ENCODE measurements around the gene UBE2D1.

Gene UBE2D1

DNA sequence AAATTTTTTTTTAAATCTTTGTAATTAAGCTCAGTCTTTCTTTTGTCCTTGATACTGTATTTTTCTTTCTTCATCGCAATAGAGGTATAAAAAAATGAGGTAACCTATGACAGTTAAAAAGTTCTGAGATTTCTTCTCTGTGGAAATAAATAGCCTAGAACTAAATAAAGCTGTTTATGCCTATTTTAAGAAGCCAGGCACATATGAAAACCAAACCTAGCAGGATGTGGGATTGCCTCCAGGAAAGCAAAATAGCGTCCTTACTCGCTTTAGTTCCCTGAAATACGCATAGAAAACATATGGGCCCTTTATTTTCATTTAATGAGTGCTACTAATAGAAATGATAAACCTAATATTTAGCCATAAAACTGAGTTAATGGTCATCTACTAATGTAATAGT lies 6.6 kb downstream of the UBE2D1 start:
- no peak for DNase-seq (ENCODE audit: low spot score)

DNA sequence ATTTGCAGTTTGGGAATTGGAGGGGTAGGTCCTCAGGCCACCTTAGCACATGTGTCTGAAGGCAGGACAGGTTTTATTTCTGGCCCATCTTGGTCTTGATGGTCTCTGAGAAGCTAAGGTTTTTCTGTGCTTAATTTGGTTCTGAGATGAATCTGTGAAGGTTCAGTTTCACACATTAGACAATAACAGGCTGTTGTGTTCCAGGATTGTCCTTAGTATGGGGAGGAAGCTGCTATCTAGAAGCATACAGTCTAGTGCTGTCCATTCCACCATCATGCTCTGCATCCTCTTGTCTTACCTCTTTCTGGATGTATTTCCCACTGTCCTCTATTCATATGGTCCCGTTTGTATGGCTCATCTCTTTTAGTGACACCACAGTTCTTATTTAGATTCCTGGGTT lies 7.1 kb downstream of the UBE2D1 start:
- no peak for DNase-seq (ENCODE audit: low spot score)

DNA sequence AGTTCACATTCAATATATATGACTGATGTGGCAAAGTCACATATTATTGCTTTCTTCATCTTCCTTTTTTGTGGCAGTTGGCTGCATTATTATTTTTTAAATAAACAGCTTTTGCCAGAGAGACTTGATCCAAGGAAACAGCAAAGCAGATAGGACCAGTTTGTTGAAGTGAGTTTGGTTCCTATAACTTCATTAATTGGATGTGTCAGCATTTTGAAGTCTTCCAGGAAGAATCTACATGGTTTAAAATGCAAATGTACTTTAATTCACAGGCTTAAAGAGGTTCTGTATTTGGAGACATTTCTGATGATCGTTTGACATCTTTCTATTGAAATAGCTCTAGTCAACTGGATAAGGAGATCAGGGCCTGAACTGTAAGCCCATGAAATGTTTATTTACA lies 13.2 kb downstream of the UBE2D1 start:
- DNase-seq (ENCODE audit: low spot score), result no peak

DNA sequence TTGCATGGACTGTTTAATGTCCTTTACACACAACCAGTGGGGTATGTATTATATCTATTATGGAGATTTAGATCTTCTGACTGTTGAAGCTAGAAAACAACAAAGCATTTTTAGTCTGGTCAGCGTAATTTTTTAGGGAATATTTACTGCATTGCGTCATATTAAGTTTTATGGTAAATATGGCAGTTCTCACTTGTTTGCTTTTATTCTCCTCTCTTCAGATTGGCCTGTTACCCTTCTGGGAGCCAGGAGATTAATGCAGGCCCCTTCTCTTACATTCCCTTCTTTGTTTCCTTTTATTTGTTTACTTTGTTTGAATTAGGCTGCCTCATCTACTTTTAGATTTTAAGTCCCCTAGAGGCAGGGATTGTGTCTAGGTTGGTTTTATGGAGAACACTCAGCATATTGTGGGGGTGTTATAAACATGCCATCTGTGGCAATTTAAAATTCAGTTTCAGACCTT lies 13.8 kb downstream of the UBE2D1 start:
- no peak for DNase-seq (ENCODE audit: low spot score)

DNA sequence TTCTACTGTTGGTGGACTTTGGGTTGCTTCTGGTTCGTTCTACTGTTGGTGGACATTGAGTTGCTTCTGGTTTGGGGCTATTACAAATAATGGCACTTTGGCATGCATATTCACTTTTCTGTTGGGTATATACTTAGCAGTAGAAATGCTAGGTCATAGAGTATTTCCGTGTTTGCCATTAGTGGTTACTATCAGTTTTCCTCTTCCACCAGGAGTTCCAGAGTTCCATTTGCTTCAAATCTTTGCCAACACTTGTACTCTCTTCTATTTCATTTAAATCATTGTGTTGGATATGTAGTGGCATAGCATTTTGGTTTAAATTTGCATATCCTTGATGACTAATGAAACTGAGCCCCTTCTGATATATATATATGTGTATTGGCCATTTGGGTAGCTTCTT lies 15.2 kb downstream of the UBE2D1 start:
- no peak for DNase-seq (ENCODE audit: low spot score)

DNA sequence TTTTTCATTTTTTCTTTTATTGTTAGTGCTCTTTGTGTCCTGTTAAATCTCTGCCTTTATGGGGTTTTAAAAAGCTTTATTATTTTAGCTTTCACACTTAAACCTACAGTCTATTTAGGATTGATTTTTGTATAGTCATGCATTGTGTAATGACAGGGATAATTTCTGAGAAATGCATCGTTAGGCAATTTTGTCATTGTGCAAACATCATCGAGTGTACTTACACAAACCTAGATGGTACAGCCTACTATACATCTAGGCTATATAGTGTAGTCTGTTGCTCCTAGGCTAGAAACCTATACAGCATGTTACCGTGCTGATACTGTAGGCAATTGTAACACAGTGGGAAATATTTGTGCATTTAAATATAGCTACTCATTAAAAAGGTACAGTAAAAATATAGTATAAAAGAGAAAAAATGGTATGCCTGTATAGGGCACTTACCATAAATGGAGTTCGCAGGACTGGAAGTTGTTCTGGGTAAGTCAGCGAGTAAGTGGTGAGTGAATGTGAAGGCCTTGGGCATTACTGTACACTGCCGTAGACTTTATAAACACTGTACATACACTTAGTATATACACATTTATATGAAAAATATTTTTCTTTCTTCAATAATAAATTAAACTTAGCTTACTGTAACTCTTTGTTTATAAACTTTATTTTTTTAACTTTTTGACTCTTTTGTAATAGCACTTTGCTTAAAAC lies 16.0 kb downstream of the UBE2D1 start:
- no peak for DNase-seq (ENCODE audit: low spot score)

DNA sequence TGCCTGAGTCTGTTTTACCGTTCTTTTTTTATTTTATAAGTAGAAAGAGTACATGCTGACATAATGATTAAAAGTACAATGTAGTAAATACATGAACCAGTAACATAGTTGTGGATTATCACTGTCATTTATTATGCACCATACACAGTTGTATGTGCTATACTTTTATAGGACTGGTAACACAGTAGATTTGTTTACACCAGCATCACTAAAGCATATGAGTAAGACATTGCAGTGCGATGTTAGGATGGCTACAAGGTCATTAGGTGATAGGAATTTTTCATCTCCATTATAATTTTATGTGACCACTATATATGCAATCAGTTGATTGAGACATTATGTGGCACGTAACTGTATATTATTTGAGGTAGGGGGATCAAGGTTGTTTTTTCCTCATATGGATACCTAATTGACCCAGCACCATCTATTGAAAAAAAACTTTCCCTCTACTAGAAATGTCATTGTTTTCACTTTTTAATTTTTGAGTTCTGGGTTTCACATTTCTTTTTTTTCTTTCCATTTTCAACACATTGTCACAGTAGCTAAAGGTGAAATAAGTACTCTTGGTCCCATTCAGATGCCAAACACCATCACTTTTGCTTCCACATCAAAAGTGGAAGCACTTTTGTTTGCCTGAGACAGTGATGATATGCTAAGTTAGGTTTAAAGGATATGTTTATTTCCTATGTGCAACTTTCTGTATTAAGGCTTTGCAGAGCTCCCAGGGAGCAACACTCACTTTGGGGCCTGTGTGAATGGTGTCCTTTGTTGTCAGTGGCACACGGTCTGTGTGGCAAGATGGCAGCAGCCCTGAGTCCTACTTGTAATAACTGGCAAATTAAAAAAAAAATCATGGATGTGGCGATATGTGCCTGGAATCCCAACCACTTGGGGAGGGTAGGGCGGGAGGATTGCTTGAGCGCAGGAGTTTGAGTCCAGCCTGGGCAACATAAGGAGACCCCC lies 17.1 kb downstream of the UBE2D1 start:
- no peak for DNase-seq (ENCODE audit: low spot score)

DNA sequence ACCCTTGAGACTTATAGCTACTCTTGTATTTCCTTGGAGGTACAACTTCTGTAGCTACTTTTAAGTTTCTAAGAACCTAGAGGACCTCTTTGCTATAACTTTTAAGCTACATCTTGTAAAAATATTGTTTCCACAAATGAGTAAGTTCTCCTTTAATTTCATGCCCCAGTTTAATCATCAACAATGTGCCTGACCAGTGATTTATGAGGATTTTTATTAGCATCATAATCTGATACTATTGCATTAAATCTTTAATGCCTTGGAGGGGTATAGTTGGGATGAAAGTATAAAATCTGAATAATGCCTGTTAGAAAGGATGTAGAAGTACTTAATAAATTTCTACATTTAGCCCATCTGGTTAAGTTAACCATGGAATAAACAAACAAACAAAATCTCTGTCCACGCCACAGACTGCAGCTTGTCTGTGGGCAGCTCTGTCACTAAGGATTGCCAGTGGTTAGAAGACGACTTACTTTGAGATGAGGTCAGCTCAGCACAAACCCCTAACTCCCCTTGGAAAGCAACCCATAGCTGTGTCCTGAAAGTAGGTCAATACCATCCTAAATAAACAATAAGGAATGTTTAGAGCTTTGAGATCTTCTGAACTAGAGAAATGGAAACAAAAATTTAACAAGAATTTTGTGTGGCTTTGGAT lies 18.3 kb downstream of the UBE2D1 start:
- no peak for DNase-seq (ENCODE audit: low spot score)

DNA sequence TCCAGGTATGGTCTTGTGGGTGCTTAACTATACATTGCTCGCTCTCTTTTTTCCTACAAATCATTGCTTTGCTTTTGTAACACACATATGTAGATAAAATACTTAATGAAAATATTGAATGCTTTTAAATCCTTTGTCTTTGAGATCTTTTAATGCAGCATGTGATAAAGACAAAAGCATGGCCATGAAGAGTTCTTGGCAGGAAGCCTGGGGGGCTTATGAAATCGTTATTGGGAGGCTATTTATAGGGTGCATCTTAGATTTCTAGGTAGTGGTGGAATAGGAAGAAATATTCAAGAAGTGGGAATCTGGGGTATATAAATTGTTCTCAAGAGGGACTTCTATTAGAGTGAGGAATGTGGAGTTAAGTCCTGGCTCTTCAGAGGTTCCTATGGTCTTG lies 21.9 kb downstream of the UBE2D1 start:
- DNase-seq (ENCODE audit: low spot score), result no peak

DNA sequence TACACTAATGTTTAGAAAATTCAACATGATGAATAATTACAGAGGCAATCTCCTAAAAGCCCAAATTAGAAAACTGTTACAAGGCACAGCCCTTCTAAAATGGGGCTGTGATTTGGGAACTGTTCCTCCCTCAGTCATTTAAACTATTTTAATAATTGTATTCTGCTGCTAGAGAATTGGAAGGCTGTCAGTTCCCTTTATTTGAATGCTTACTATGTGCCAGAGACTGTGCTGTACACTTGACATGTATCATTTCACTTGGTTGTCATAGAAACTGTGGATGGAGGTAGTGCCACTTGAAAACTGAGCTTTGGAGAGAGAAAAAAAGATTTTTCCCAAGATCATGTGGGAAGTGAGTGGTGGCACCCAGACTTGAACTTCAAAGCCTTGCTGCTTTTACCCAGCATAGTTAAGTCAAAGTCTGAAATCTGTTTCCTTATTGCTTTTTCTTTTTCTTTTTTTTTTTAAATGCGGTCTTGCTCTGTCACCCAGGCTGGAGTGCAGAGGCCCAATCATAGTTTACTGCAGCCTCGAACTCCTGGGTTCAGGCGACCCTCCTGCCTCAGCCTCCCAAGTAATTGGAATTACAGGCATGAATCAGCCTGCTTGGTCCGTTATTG lies 23.6 kb downstream of the UBE2D1 start:
- no peak for DNase-seq (ENCODE audit: low spot score)

DNA sequence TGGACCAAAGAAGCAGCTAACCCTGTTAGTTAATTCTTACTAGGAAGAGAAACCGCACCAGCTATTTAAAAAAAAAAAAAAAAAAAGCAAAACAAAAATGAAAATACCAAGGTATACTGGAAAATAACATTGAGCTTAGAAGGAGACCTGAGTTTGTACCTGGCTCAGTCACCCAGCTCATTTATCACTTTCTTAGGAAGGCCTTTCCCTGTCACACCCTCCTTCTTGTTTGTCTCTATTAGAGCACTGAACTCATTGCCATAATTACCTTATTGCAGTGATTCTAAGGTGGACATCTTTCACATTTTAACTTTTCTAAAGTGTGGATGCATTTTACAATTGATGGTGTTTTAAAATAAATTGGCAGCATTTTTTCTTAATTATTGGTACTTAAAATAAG lies 24.1 kb downstream of the UBE2D1 start:
- DNase-seq (ENCODE audit: low spot score), result no peak

DNA sequence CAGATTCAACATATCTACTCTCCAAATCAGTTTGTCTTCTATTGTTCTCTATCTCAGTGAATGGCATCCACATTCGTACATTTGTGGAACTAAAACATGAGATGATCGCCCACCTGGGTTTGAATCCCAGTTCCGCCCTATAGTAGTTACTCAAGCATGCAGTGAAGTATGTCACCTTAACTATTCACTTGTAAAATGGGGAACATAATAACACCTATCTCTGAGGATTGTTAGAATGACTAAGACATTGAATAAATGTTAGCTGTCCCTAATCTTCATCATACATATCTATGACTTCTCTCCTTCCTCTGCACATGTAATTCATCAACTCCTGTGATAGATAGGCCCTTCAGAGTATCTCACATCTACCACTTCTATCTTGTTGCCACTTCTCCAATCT lies 24.7 kb downstream of the UBE2D1 start:
- DNase-seq (ENCODE audit: low spot score), result no peak

DNA sequence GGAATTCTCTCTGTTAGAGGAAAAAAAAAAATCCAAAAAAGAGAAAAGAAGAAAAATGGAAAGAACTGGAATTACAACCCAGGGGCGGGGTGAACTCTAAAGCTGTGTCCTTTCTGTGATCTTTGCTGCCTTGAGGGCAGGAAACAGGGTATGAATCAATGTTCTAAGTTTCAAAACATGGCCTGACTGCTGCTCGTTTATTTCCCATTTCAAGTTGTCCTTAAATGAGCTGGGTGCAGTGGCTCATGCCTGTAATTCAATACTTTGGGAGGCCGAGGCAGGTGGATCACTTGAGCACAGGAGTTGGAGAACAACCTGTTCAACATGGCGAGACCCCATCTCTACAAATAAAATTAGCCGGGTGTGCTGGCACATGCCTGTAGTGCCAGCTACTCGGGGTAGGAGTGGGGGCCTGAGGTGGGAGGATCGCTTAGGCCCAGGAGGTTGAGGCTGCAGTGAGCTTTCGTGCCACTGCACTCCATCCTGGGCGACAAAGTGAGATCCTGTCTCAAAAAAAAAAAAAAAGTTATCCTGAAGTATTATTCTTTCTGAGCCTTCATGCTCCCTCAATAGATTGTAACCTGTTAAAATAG lies 25.7 kb downstream of the UBE2D1 start:
- no peak for DNase-seq (ENCODE audit: low spot score)

DNA sequence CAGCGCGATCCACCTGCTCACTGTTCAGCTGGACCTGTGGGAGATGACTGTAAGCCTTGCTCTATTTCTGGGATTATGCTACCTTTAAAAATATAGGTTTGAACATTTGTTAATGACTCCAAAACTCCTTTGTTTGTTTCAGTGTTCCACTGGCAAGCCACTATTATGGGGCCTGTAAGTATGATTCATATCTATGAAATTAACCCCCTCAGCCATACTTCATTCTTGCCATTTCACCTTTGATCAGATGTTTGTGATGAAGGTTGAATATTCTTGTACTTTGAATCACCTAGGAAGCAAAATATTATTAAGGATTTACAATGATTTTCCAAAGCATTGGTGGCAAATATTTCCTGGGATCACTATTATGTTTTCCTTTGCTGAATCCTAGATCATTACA lies 26.5 kb downstream of the UBE2D1 start:
- DNase-seq (ENCODE audit: low spot score), result no peak

DNA sequence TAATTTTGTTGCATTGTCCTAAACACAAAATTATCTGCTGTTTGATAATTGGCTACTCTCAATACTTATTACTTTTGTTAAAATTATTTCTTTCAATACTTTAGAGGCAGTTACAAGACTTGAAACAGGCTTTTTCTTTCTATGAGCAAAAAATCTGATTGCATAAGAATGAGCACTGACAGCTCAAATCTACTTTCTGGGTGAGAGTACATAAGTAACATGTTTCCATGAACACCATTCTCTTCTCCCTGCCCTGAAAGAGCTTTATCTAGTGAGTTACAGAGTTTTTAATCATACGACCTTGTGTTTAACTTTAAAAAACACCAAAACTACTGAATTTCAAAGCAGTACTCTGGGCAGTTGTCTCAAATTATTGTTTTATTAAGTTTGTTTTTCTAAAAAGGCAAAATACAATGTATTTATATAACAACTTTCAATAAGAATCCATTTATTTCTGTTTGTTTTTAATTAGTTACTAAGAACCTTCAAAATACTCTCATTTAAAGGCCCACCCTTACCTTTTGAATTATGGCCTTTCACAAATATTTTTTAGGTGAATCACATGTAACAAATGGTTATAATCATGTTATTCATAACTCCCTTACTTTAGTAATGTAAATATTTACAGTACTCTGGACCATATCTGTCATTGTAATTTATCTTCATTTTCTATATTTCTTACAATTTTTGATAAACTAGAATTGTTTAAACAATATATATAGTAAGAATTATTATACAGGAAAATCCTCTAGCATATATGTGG lies 27.4 kb downstream of the UBE2D1 start:
- no peak for DNase-seq (ENCODE audit: low spot score)

DNA sequence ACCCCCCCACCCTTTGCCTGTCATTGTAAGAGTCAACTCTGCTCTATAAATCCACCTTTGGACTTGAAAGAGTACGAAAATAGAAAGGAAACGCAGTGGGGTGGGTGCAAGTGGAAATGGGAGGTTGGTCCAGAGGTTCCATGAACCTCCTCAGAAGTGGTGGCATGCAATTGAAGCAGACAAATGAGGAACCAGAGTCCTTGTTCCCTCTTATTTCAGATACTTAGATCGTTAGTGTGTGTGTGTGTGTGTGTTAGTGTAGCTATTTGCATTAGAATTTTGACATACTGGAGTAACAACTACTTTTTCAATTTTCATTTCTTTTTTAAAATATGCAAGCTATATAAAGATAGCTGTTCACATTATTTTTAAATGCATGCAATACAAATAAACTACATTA lies 32.3 kb downstream of the UBE2D1 start:
- DNase-seq (ENCODE audit: low spot score), result no peak

DNA sequence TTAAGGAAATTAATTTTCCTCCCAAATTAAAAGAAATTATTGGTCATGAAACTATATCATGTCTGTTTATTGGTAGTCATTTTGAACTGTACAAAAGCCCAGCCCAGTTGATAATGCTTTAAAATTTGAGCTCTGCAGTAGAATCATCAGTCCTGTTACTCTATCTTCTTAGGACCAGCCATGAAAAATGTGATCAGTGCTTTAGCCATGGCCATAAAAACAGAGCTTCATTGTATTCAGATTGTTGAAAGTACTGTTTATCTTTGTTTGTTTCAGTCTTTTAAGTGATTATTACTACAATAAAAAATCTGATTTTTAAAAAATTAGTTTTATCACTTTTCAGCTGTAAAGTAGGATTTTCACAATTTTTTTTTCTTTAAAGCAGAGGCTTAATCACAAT lies 36.7 kb downstream of the UBE2D1 start:
- no peak for DNase-seq (ENCODE audit: low spot score)

DNA sequence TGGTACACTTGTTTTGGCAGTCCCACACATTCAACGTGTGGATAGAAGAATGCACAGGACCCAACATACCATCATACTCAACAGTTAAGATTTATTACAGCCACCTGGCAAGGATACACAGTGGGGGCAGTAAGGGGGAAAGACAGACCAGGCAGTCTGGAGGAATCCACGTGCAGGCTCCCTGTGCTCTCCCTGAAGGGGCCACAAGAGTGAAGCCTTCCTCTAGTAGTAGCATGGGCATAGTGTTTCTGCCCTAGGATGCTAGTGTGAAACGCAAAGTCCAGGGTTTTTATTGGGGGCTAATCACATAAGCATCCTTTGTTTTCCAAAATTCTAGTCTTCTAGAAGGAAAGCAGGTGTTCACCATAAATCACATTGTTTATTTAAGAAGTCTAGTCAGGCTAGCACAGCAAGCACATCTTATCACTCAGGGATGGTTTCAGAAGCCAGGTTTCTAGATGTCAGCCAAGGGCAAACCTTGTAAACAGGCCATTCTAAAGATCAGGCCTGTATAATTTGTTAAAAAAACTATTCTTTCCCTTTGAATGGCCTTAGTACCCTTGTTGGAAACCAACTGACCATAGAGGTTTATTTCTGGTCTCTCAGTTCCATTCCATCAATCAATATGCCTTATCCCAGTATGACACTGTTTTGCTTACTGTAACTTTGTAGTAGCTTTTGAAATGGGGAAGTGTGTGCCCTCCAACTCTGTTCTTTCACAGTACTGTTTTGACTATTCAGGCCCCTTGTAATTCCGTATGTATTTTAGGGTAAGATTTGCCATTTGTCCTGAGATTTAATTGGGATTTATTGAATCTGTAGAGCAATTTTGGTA lies 38.0 kb downstream of the UBE2D1 start:
- DNase-seq (ENCODE audit: low spot score), result no peak

DNA sequence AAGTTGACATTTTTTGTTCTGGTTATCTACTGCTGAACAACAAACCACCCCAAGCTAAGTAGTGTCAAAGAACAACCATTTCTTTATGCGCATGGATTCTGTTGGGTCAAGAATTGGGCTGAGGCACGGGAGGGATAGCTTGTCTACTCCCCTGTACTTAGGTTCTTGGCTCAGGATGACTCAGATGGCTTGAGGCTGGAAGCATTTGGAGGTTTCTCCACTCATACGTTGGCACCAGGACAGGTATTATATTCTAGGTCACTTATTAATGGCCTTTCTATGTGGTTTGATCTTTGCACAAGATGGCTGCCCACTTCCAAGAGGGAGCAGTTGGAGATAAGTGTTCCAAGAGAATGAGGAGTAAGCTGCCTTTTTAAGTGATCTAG lies 38.6 kb downstream of the UBE2D1 start:
- DNase-seq (ENCODE audit: low spot score), result no peak

DNA sequence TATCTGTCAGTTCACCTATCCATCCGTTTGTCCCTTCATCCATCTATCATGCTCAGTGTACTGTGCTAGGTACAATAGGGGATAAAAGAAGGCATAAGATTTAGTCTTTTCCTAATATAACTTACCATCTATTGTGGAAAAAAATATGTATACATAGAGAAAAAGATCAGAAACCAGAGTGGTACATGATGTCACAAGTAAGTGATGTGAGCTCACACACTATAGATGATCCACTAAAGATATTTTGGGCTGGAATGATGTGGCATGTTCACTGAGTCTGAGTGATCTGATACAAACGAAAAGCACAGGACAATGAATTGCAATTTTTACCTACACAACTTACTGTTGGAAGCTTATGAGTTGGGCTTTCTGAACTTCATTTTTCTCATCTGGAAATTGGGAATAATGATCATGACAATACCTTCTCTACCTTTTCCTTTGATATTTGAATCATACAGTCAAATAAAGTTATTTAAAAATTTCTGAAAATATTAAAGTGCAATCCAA lies 47.7 kb downstream of the UBE2D1 start:
- no peak for DNase-seq (ENCODE audit: low spot score)
